HG03378 (cell line): ENCODE results near the gene SAMD3.
"Not testable (repeated sequence)": the region's sequence is repeated elsewhere in the genome, so short reads cannot be mapped to it uniquely, and the experiment has no call there.

Experiments used
- ATAC-seq: cut with Tn5 transposase; IDR thresholded peaks from one replicate; pipeline ENCODE4 v1.9.1; 2021; ENCODE audit warnings: mild to moderate bottlenecking, moderate library complexity; ENCODE audit not compliant: unreplicated experiment

The SAMD3 gene

DNA sequence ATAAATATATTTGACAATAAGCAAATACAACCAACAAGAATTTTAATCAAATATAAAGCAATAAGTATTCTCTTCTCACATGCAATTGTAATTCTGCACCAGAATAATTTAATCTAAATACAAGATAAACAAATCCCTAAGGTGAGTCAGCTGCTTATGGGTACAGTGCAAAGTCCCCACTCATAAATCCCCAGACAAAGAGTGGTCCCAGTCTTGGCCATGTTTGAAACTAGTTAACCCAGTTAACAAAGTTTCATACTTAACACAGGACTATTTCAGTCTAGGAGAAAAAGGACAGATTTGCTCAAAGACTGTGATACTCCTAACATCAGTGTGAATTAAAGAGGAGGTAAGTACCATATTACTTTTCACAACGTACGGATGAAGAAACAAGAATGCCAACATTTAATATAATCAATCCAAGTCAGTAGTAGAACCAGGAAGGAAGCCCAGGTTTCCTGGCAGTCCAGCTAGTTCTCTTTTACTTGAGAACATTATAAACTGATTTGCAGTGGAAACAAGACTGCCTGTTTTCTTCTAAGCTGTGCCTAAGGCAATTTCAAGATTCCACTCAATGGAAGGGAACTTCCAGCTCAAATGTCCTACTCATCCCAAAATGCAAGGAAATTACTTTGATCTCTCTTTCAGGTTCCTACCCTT lies 10.4 kb downstream of the SAMD3 start:
- ATAC-seq = no peak

DNA sequence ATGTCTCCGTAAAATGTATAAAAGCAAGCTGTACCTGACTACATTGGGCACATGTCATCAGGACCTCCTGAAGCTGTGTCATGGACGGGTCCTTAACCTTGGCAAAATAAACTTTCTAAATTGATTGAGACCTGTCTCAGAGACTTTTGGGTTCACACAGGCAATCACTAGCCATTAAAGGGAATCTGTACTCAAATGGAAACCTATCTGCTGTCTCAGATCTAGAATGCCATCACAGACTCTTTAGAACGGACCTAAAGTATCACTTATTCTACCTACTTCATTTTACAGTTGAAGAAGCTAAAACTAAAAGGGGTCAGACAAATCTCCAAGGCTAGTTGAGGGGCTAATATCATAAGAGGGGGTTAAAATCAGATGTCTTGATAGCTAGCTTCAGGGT lies 11.1 kb downstream of the SAMD3 start:
- no peak for ATAC-seq

- no peak for ATAC-seq
Observed at GRCh38 chr6:130207979-130208649, 14.6 kb downstream of the SAMD3 start.

- no peak for ATAC-seq
Observed at GRCh38 chr6:130206479-130206878, 16.3 kb downstream of the SAMD3 start.

- no peak for ATAC-seq
Observed at GRCh38 chr6:130204322-130204721, 18.4 kb downstream of the SAMD3 start.

- no peak for ATAC-seq
Observed at GRCh38 chr6:130203370-130203769, 19.4 kb downstream of the SAMD3 start.

- ATAC-seq = no peak
Observed at GRCh38 chr6:130202782-130203181, 20.0 kb downstream of the SAMD3 start.

DNA sequence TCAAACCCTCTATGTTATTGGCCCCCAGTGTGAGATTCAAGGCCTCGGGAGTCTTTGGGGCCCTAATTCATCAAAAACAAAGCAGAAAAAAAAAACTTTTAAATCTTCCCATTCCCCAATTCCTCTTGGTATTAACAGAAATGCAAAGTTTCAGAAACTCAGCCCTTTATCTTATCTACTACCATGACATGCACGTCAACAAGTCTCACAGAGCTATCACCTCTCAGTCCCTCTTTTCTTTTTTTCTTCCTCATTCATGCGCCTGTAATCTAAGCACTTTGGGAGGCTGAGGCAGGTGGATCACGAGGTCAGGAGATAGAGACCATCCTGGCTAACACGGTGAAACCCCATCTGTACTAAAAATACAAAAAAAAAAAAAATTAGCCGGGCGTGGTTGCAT lies 22.7 kb downstream of the SAMD3 start:
- ATAC-seq = no peak

DNA sequence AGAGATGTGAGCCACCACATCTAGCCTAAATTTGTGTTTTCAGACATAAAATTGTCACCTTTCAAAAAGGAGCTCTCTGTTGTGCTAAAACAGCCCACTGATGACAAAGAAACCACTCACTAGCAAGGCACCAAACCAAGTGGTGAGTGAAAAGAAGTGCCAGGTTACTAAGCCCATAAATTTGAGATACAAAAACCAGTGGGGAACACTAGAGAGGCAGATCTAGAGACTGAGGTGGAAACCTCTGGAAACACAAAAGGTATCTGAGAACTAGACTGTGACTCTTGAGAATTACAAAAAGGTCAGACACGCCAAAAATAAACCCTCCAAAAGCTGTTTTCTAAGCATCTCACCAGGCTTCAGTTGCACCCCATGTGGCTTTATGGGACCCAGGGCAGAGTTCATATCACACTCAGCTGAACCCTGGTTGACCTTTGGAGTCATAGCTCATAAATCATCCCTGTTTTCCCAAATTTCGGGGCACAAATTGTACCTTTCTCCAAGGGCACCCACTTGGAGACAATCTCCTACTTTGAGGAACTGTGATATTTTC lies 24.2 kb downstream of the SAMD3 start:
- no peak for ATAC-seq

DNA sequence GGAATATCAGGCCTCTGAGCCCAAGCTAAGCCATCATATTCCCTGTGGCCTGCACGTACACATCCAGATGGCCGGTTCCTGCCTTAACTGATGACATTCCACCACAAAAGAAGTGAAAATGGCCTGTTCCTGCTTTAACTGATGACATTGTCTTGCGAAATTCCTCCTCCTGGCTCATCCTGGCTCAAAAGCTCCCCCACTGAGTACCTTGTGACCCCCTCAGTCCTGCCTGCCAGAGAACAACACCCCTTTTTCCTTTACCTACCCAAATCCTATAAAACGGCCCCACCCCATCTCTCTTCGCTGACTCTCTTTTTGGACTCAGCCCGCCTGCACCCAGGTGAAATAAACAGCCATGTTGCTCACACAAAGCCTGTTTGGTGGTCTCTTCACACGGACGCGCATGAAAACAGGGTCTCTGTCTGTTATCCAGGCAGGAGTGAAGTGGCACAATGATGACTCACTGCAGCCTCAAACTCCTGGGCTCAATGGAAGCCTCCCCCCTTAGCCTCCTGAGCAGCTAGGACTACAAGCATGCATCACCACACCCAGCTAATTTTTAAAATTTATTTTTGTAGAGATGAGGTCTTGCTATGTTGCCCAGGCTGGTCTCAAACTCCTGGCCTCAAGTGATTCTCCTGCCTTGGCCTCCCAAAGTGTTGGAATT lies 24.8 kb downstream of the SAMD3 start:
- ATAC-seq = not testable (repeated sequence)

DNA sequence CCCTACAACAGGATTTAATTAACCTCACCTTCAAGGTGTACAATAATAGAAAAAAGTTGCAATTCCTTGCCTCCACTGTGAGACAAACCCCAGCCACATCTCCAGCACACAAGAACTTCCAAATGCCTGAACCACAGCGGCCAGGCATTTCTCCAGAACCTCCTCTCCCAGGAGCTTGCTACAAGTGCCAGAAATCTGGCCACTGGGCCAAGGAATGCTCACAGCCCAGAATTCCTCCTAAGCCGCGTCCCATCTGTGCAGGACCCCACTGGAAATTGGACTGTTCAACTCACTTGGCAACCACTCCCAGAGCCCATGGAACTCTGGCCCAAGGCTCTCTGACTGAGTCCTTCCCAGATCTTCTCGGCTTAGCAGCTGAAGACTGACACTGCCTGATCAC lies 28.3 kb downstream of the SAMD3 start:
- not testable (repeated sequence) for ATAC-seq

- no peak for ATAC-seq
Observed at GRCh38 chr6:130190701-130191690, 31.8 kb downstream of the SAMD3 start.

DNA sequence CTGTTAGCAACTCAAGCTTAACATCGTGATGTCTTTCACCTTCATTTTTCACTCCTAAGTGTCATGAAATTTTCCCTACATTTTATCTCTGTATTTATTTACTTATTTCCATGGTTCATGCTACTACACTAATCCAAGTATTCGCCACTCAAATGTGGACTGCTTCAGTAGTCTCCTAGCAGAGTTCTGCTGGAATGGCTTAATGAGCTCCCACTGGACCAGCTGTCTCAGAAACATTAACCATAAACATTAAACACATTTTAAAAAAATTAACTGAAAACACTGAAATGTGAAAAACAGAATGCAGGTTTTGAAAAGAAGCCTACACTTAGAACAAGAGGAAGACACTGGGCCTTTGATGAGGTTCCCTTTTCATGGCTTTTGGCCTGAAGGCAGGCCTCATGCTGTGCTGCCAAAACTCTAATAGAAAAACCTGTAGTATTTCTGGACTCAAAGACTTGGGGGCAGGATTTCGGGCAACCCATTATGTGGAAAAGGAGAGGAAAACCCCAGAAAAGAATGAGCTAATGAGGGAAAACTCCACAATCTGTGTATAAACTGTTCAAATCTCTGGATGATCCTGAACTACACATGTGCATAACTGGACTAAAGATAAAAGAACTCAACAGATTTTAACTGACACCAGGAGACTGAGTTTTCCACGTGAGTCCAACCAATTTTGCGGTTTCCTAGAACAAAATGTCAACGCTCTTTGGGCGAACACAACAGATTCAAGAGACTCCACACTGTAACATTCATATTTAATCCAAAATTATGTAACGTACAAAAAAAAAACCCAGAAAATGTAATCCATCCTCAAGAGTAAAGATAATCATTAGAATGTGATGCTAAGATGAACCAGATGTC lies 33.0 kb downstream of the SAMD3 start:
- ATAC-seq = no peak

- no peak for ATAC-seq
Observed at GRCh38 chr6:130188207-130188899, 34.4 kb downstream of the SAMD3 start.

DNA sequence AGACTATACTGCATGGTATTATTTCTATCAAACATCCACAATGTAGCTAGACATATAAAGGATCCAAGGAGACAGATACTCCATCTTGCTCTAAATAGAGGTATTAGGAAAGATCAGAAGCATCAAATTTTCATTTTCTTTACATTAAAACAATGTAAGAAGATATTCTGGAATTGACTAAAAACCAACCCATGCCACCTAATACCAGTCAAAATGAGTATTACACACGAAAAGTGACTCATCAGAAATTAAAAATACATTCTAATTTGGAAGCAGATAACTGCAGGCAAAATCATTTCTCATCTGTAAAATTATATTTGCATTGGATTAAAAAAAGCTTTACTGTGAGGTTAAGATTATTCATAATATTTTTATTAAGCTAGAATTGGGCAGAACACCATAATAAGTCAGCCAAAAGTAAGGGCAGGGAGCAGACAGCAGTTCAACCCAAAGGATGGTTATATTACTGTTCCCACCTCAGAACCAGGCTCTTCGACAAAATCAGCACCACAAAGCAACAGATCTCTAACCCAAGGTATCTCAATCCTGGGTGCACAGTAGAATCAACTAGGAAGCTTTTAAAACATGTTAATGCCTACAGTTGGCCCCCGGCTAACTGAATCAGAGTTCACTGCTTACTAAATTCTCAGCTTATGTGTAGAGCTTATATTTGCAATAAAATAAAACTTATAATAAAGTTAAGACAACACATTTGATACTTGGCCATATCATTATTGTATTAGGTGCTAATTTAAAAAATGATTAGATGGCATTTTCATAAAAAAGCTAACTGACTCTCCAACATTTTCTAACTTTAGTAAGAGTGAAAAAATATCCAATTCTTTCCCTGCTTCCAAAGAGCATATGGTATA lies 35.2 kb downstream of the SAMD3 start:
- ATAC-seq = no peak

GRCh38 chr6:130185658-130186057 lies 37.1 kb downstream of the SAMD3 start:
- no peak for ATAC-seq

GRCh38 chr6:130183271-130184222 lies 39.2 kb downstream of the SAMD3 start:
- no peak for ATAC-seq
